Measurements from ENCODE around the gene C3orf70.

C3orf70 gene

DNA sequence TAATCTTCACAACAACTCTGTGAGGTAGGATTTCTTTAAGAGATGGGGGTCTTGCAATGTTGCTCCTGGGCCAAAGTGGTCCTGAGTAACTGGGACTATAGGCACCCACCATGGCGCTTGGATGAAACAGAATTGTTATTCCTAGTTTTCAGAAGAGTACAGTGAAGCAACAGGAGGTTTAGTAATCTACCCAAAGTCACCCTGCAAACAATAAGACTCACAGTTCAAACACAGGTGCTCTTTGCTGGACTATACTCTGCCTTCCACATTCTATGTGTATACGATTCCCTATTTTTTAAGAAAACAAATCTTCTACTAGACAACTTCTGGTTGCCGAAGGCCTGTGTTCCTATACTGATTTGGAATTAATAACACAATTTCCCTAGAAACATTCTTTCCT is 8.1 kb downstream of the C3orf70 start:
- DNase-seq (ENCODE audit: low spot score): no peak
- in situ Hi-C loops (cut with MboI; ENCODE audit: low sequenced_read_pairs, unreplicated experiment): no loop called here
- TF ChIP-seq, protein P1, sequence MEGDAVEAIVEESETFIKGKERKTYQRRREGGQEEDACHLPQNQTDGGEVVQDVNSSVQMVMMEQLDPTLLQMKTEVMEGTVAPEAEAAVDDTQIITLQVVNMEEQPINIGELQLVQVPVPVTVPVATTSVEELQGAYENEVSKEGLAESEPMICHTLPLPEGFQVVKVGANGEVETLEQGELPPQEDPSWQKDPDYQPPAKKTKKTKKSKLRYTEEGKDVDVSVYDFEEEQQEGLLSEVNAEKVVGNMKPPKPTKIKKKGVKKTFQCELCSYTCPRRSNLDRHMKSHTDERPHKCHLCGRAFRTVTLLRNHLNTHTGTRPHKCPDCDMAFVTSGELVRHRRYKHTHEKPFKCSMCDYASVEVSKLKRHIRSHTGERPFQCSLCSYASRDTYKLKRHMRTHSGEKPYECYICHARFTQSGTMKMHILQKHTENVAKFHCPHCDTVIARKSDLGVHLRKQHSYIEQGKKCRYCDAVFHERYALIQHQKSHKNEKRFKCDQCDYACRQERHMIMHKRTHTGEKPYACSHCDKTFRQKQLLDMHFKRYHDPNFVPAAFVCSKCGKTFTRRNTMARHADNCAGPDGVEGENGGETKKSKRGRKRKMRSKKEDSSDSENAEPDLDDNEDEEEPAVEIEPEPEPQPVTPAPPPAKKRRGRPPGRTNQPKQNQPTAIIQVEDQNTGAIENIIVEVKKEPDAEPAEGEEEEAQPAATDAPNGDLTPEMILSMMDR (IDR thresholded peaks at IDR 0.05; ENCODE audit: borderline replicate concordance, control extremely low read depth, extremely low read depth, insufficient read depth, missing control alignments): no peak

DNA sequence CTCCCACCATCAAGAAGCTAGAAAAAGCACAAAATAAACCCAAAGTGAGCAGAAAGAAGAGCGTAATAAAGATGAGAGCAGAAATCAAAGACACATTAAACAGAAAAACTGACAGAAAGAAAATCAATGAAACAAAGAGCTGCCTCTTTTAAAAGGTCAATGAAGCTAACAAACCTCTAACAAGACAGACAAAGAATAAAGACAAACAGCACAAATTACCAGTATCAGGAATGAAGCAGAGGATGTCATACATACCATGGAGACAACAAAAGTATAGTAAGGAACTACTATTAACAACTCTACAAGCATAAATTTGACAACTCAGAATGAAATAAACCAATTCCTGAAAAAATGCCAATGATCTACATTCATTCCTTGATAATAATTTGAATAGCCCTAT is 15.0 kb downstream of the C3orf70 start:
- TF ChIP-seq, protein P1 (IDR thresholded peaks at IDR 0.05; ENCODE audit: borderline replicate concordance, control extremely low read depth, extremely low read depth, insufficient read depth, missing control alignments): no peak
- in situ Hi-C loops (cut with MboI; ENCODE audit: low sequenced_read_pairs, unreplicated experiment): no loop called here
- DNase-seq (ENCODE audit: low spot score): no peak

DNA sequence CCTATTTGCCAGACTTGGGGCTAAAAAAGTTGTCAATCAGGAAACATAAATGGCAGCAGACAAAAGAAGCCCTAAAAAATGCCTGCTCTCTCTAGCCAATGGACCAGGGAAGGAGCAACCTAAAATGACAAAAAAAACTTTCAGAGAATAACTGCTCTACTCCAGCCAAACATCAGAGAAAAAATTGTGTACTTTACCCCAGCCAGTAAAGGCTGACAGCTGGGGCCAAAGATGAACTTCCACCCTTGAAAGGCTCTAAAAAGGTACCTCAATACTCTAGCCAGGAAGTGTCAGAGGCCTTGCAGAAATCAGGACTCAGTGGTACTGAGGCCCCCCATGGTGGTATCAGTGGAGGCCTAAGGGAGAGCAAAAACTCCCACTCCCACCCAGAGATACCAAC is 18.4 kb downstream of the C3orf70 start:
- in situ Hi-C loops (cut with MboI; ENCODE audit: low sequenced_read_pairs, unreplicated experiment): no loop called here
- TF ChIP-seq, protein P1 (IDR thresholded peaks at IDR 0.05; ENCODE audit: borderline replicate concordance, control extremely low read depth, extremely low read depth, insufficient read depth, missing control alignments): no peak
- no peak for DNase-seq (ENCODE audit: low spot score)

DNA sequence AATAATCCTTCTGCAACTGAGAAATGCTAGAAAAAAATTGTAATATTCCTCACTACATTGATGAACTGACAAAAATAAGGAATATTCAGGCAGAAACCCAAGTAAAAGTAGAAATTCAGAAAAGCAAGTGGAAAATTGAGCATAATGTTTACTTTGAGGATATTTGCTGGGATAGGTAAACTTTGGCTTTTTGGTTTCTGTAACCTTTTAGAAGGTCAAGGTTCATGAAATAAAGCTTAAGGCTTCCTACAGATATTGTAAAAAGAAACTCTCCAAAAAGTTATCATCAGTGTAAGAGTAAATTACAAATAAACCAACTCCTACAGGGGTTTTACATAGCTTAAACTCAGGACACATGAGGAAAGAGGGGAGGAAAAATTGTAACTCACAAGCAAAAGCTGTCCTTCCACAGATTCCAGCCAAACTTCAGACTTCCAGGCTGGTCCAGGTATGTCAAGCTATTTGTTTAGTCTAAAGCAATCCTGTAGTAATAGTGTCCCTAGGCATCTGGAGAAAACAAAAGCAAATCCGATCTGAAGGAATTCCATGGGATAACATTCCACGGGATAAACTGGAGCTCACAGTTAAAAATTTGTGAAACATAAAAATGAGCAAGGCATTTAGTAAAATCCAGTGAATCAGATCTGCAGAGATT is 21.1 kb downstream of the C3orf70 start:
- in situ Hi-C loops (cut with MboI; ENCODE audit: low sequenced_read_pairs, unreplicated experiment): no loop called here
- TF ChIP-seq, protein P1 (IDR thresholded peaks at IDR 0.05; ENCODE audit: borderline replicate concordance, control extremely low read depth, extremely low read depth, insufficient read depth, missing control alignments): no peak
- no peak for DNase-seq (ENCODE audit: low spot score)

DNA sequence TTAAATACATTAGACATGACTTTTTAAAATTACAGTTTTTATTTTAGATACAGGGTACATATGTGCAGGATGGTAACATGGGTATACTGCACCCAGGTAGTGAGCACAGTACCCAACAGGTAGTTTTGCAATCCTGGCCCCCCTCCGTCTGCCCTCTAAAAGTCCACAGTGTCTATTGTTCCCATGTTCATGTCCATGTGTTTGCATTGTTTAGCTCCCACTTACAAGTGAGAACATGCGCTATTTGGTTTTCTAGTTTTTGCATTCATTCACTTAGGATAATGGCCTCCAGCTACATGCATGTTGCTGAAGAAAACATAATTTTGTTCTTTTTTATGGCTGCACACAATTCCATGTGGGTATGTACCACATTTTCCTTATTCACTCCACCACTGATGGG is 23.8 kb downstream of the C3orf70 start:
- DNase-seq (ENCODE audit: low spot score): no peak
- TF ChIP-seq, protein P1 (IDR thresholded peaks at IDR 0.05; ENCODE audit: borderline replicate concordance, control extremely low read depth, extremely low read depth, insufficient read depth, missing control alignments): no peak
- in situ Hi-C loops (cut with MboI; ENCODE audit: low sequenced_read_pairs, unreplicated experiment): no loop called here

DNA sequence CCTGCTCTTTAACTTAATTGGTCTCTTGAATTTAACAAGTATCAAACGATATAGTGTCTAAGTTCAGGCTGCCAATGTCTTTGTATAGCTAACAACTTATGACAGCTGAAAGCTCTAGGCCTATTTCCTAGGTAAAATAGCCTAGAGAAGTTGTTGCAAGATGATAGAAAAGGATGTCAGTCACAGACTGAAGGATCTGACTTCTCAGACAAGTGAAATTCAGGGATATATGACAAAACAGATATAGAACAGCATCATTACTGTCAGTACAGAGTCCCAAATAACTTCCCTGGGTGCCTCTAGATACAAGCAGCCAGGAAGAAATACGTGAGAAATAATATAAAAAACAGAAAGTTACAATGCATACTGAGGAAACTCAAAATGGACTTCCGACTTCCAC is 26.7 kb downstream of the C3orf70 start:
- TF ChIP-seq, protein P1 (IDR thresholded peaks at IDR 0.05; ENCODE audit: borderline replicate concordance, control extremely low read depth, extremely low read depth, insufficient read depth, missing control alignments): no peak
- no peak for DNase-seq (ENCODE audit: low spot score)
- in situ Hi-C loops (cut with MboI; ENCODE audit: low sequenced_read_pairs, unreplicated experiment): no loop called here

Data from GM13976 (cell line).